ENCODE data around the gene NOSIP.

GRCh38 chr19:49553451-49554271 lies 26.7 kb downstream of the NOSIP start:
- TF ChIP-seq CTCF (IDR thresholded peaks at IDR 0.05) (no peak), EZH2 (IDR thresholded peaks at IDR 0.05) (no peak)

All from neural progenitor cell (in vitro differentiated cells).